HG03175 (cell line): Measurements from ENCODE around the gene CDH4.

Source experiments
- ATAC-seq: cut with Tn5 transposase; IDR thresholded peaks from one replicate; pipeline ENCODE4 v1.9.1; 2021; ENCODE audit warnings: mild to moderate bottlenecking, moderate library complexity; ENCODE audit not compliant: unreplicated experiment

The CDH4 gene

GRCh38 chr20:61434341-61434781 is 182.3 kb downstream of the CDH4 start:
- ATAC-seq: no peak

GRCh38 chr20:61435184-61435822 is 183.2 kb downstream of the CDH4 start:
- no peak for ATAC-seq

GRCh38 chr20:61435823-61436220 is 183.8 kb downstream of the CDH4 start:
- ATAC-seq: no peak

GRCh38 chr20:61436283-61436666 is 184.2 kb downstream of the CDH4 start:
- no peak for ATAC-seq

- ATAC-seq: no peak
Measured at GRCh38 chr20:61436667-61437279, 184.7 kb downstream of the CDH4 start.

- ATAC-seq: no peak
Measured at GRCh38 chr20:61437280-61438206, 185.5 kb downstream of the CDH4 start.

- no peak for ATAC-seq
Measured at GRCh38 chr20:61438285-61438684, 186.2 kb downstream of the CDH4 start.

- no peak for ATAC-seq
Measured at GRCh38 chr20:61439251-61439650, 187.2 kb downstream of the CDH4 start.

GRCh38 chr20:61440548-61441055 is 188.5 kb downstream of the CDH4 start:
- no peak for ATAC-seq

- no peak for ATAC-seq
Measured at GRCh38 chr20:61441537-61441936, 189.5 kb downstream of the CDH4 start.

GRCh38 chr20:61442075-61442670 is 190.1 kb downstream of the CDH4 start:
- ATAC-seq: no peak

- no peak for ATAC-seq
Measured at GRCh38 chr20:61442718-61443117, 190.7 kb downstream of the CDH4 start.

GRCh38 chr20:61443443-61444126 is 191.5 kb downstream of the CDH4 start:
- ATAC-seq: no peak

GRCh38 chr20:61444637-61445036 is 192.6 kb downstream of the CDH4 start:
- no peak for ATAC-seq

GRCh38 chr20:61445138-61445537 is 193.1 kb downstream of the CDH4 start:
- no peak for ATAC-seq

GRCh38 chr20:61445741-61446140 is 193.7 kb downstream of the CDH4 start:
- no peak for ATAC-seq

- ATAC-seq: no peak
Measured at GRCh38 chr20:61447952-61448351, 195.9 kb downstream of the CDH4 start.

GRCh38 chr20:61448386-61448785 is 196.3 kb downstream of the CDH4 start:
- ATAC-seq: no peak

GRCh38 chr20:61449057-61449609 is 197.1 kb downstream of the CDH4 start:
- ATAC-seq: no peak

GRCh38 chr20:61449916-61450315 is 197.9 kb downstream of the CDH4 start:
- ATAC-seq: no peak
